HL-60 (cell line): ENCODE measurements around the gene DPP10.

Experiments used
- DNase-seq, 2 experiments: peaks; one replicate each; pipeline ENCODE4 v3.0.0-alpha.2; 2010 to 2020; ENCODE audit warnings: low read depth in 1 of 2, low spot score in 1 of 2
- H3K27ac ChIP-seq: fragments of 250-450 bp; sonication (Bioruptor Pico); replicated peaks from 2 replicates; pipeline ENCODE4 v1.5.1; 2020; ENCODE audit warnings: mild to moderate bottlenecking, moderate library complexity
- H3K27me3 ChIP-seq: fragments of 250-450 bp; sonication (Bioruptor Pico); 2 replicates; pipeline ENCODE4 v1.5.1; 2021; ENCODE audit warnings: mild to moderate bottlenecking, moderate library complexity; ENCODE audit not compliant: insufficient read depth, poor library complexity, severe bottlenecking
- H3K4me3 ChIP-seq: replicated peaks from 2 replicates; pipeline ENCODE4 v1.5.1; 2011; ENCODE audit warnings: mild to moderate bottlenecking, control low read depth, low read length; ENCODE audit not compliant: insufficient read depth
- CTCF ChIP-seq: IDR thresholded peaks from one replicate; pipeline ENCODE4 v1.5.1; 2011; ENCODE audit warnings: low read length, control low read depth, inconsistent platforms; ENCODE audit not compliant: insufficient read depth
- GABPA ChIP-seq: IDR thresholded peaks from 2 replicates; pipeline ENCODE4 v1.6.1; 2012; ENCODE audit warnings: low read depth
- POLR2AphosphoS5 ChIP-seq: IDR thresholded peaks from 2 replicates; pipeline ENCODE4 v1.6.1; 2012; ENCODE audit warnings: low read depth
- SPI1 ChIP-seq: IDR thresholded peaks from 2 replicates; pipeline ENCODE4 v1.6.1; 2012; ENCODE audit warnings: low read depth, mild to moderate bottlenecking, borderline replicate concordance
- TF ChIP-seq, protein P1 (sequence below): IDR thresholded peaks from 2 replicates; pipeline ENCODE4 v1.6.1; 2012; ENCODE audit warnings: low read depth; ENCODE audit not compliant: insufficient replicate concordance

The DPP10 gene

DNA sequence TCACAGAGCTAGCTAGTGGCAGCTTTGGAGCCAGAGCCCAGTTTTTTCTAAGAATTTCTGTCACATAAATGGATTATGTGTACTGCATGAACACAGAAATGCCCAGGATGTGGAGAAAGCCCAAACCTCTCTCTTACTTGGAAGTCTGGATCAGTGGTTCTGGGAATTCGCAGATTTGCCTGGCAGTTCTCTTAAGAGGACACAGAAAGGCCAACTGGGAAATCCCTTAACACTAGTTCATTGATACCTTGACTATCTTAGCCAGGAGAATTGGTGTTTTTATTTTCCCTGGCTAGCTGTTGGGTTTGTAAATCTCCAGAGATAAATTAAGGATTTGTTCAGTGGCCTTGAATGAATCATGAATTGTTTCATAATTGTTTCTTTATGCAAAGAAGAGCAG is 95.3 kb downstream of the DPP10 start:
- Histone ChIP-seq H3K27me3 (no peaks in the 10 kb centered on the region), H3K27ac (no peak overlapping the region), H3K4me3 (no peak overlapping the region)
- TF ChIP-seq, protein P1, sequence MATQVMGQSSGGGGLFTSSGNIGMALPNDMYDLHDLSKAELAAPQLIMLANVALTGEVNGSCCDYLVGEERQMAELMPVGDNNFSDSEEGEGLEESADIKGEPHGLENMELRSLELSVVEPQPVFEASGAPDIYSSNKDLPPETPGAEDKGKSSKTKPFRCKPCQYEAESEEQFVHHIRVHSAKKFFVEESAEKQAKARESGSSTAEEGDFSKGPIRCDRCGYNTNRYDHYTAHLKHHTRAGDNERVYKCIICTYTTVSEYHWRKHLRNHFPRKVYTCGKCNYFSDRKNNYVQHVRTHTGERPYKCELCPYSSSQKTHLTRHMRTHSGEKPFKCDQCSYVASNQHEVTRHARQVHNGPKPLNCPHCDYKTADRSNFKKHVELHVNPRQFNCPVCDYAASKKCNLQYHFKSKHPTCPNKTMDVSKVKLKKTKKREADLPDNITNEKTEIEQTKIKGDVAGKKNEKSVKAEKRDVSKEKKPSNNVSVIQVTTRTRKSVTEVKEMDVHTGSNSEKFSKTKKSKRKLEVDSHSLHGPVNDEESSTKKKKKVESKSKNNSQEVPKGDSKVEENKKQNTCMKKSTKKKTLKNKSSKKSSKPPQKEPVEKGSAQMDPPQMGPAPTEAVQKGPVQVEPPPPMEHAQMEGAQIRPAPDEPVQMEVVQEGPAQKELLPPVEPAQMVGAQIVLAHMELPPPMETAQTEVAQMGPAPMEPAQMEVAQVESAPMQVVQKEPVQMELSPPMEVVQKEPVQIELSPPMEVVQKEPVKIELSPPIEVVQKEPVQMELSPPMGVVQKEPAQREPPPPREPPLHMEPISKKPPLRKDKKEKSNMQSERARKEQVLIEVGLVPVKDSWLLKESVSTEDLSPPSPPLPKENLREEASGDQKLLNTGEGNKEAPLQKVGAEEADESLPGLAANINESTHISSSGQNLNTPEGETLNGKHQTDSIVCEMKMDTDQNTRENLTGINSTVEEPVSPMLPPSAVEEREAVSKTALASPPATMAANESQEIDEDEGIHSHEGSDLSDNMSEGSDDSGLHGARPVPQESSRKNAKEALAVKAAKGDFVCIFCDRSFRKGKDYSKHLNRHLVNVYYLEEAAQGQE: no peak
- TF ChIP-seq POLR2AphosphoS5: no peak
- TF ChIP-seq SPI1: no peak
- no peak for TF ChIP-seq CTCF
- TF ChIP-seq GABPA: no peak
- DNase-seq: no peak

GRCh38 chr2:114542695-114543094 is 100.3 kb downstream of the DPP10 start:
- H3K27me3 ChIP-seq: no peaks in the 10 kb centered on the region
- DNase-seq: no peak
- TF ChIP-seq POLR2AphosphoS5 (no peak), CTCF (no peak), GABPA (no peak), SPI1 (no peak)
- H3K4me3 ChIP-seq: no peak overlapping the region
- H3K27ac ChIP-seq: no peak overlapping the region

DNA sequence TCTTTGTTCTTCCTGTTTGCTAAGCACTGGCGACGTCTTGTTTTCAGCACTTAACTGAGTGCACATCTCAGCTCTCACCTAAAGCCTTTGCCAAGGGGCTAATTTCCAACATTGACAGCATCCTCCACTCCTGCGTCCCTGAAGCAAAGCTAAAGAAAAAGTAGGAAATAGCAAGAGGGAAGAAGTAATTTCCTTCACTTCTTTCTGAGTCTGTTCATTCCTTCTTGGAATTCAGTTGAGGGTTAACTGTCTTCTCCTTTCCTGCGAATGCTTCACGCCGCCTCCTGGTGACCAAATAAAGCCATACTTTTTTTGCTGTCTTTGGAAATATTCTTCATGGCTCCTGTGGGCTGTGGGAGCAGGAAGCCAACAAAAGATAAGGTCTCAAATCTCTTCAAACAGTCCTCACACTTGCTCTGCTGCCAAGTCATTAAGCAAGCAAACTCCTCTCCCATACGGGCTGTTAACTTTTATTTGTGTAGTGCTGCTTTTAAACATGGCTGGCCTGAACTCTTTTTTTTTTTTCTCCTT is 100.9 kb downstream of the DPP10 start:
- DNase-seq: no peak
- Histone ChIP-seq H3K27ac (no peak overlapping the region), H3K27me3 (no peaks in the 10 kb centered on the region), H3K4me3 (no peak overlapping the region)
- TF ChIP-seq GABPA (no peak), CTCF (no peak), POLR2AphosphoS5 (no peak), SPI1 (no peak)
- TF ChIP-seq, protein P1: no peak

DNA sequence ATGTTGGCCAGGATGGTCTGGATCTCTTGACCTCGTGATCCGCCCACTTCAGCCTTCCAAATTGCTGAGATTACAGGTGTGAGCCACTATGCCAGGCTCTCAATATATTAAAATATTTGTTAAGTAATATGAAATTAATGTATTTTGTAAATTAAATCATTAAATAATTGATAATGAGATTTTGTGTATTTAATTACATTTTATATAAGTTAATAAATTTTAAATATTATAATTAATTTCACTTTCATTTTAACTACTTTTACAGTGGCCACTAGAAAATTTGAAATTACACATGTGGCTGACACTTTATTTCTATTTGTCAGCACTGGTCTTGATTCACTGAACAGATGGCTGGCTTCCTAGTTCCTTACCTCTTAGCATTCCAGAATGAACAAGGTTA is 102.6 kb downstream of the DPP10 start:
- no peak for DNase-seq
- no peaks in the 10 kb centered on the region for H3K27me3 ChIP-seq
- H3K4me3 ChIP-seq: no peak overlapping the region
- no peak overlapping the region for H3K27ac ChIP-seq
- TF ChIP-seq SPI1 (no peak), POLR2AphosphoS5 (no peak), CTCF (no peak), GABPA (no peak)
- TF ChIP-seq, protein P1: no peak
